Cerebellar nuclear complex (tissue), 1 donor: ENCODE results near the gene LYSMD2.
"Not testable (repeated sequence)": the region's sequence is repeated elsewhere in the genome, so short reads cannot be mapped to it uniquely, and the experiment has no call there.

ENCODE experiments used
- DNase-seq, 2 experiments: peaks; one replicate each; lab custom pipeline; 2025; lab: John Stamatoyannopoulos, UW

Gene LYSMD2, protein sequence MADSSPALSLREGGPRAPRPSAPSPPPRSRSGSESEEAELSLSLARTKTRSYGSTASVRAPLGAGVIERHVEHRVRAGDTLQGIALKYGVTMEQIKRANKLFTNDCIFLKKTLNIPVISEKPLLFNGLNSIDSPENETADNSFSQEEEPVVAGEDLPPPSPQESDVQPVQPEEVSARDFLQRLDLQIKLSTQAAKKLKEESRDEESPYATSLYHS

DNA sequence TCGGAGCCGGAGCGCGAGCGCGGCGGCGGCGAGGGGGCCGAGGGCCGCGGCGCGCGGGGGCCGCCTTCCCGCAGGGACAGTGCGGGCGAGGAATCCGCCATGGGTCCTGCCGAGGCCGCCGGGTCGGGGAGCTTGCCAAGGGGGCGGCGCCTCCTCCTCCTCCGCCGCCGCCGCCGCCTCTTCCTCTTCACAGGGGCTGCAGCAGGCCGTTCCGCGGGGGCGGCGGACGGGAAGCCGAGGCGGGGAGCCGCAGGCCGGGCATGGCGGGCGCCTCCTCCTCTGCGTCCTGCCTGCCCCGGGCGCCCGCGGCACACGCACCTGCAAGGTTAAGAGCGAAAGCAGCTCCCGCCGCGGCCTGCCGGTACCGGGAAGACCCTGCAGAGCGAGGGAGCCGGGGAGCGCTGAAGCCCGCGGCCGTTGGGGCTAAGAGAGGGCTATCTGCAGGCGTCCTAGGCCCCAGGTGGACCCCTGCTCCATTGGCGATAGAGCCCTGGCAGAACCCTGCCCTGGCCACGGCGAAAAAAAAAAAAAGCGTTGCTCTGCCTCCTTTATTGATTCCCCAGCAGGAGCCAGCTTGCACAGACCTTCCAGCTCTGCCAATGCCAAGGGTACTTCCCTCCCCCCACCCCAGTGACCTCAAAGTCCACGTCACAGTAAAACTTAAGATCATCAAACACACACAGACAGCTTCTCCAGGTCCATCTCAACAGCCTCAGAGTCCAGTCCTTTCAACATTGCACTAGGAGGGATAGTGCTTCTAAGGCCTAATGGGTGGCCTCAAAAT is at the start of gene LYSMD2:
Gene LYSMD2, minus strand, starts transcription at position 134 of the 784 bp plus-strand sequence. Its CDS starts 33 bp downstream, at position 101.
- no peak for DNase-seq

- not testable (repeated sequence) for DNase-seq
These were observed 49.7 kb upstream of the LYSMD2 start for GRCh38 chr15:51787130-51787529.

- no peak for DNase-seq
These were observed 46.5 kb upstream of the LYSMD2 start for GRCh38 chr15:51783967-51784366.

DNA sequence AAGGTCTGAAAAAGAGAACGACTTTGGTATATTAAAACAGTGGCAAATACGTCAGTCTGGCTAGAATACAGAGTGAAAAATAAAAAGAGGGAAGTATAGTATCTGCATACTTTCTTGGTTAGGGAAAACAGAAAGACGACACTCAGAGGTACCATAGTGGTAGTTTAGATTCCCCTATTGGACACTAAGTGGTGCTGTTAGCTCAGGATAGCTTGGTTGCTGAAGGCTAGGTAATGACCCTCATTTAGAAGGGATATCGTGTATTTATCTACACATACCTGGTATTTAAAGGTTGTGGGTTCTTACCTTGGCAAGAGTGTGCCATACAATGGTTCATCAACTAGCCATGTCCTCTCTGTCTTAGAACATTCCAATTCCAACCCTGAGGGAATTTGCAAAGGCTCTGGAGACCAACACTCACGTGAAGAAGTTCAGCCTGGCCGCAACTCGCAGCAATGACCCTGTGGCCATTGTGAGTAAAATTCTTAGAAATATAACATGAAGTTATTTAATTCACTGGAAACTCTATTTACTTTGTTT is 45.0 kb upstream of the LYSMD2 start:
- DNase-seq, result no peak

- DNase-seq, result no peak
These were observed 44.1 kb upstream of the LYSMD2 start for GRCh38 chr15:51781506-51781905.

- no peak for DNase-seq
These were observed 43.2 kb upstream of the LYSMD2 start for GRCh38 chr15:51780636-51781035.

DNA sequence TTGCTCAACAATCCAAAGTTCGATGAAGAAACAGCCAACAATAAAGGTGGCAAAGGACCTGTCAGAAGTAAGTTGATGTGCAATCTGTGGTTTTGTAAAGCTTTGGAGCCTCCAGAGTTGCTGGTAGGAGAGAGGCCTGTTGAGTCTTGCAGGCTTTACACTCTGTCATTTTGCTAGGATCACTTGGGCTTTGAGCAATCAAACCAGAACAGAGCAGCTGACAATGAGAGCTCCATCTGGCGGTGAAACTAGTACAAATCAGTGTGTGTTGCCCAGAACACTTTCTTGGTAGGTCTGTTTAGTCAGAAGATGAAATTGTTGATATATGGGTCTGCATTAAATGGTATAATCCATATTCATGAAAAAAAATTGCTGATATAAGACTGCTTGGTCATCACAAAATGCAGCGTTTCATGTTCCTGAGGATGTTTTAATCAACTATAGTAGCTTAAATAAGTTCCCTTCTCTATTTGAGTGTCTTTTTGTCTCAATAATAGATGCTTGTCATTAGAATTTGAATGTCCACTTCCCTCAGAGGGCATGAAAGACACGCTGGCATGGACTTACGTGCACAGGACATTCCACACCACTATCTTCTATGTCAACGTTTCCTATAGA is 39.6 kb upstream of the LYSMD2 start:
- DNase-seq, result peak in 1 of 2 experiments; percentile 51

DNA sequence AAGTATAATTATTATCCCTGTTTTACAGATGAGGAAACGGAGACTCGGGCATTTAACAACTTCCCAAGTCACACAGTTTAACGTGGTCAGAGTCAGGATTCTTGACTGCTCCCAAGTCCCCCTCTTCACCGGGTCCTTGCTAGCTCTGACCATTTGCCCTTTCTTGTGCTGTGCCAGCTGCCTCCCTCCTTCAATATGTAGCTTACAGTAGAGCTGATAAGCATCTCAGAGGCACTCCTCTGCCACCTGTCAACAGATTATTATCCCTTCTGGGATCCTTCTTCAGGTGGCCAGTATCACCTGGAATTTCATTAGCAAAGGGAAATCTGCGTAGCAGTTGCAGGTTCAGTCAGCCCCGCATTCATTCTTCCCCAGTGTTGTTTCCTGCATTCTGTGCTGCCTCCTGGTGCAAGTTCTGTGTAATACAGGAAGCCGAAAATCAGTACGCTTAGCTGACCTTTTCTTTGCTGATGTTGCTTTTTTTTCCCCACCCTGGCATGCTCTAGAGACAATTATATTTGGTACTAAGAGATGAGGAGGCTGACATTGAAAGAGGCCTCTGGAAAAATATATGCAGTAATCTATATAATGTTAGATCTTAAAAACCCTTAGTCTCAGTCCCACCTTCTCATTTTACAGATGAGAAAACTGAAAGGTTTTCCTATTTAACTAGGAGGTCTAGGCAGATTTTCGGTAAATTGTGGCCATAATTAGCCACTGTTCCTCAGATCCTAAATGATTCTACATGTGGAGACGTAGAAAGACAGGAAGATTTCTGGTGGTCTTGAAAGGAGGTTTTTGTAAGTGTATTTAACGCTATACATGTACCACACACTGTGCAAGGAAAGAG is 38.7 kb upstream of the LYSMD2 start:
- no peak for DNase-seq

DNA sequence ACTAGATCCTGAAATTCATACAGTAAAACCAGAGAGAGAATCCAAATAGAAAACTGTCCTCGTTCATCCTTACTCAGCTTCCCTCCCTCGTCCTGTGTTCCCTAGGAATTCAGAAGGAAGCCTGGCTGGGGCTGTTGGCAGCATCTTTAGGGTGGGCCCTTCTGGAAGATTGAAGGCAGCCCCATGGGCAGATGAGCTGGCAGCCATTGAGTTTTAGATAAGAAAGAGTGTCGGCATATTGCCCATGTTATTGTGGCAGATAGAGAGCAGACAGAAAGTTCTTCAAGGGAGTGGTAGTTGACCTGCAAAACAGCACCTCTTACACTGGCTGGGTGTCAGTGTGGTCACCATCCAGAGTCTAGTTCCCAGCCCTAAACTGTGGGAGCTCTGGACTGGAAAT is 37.5 kb upstream of the LYSMD2 start:
- DNase-seq, result no peak

GRCh38 chr15:51771773-51772172 is 34.3 kb upstream of the LYSMD2 start:
- DNase-seq, result no peak

DNA sequence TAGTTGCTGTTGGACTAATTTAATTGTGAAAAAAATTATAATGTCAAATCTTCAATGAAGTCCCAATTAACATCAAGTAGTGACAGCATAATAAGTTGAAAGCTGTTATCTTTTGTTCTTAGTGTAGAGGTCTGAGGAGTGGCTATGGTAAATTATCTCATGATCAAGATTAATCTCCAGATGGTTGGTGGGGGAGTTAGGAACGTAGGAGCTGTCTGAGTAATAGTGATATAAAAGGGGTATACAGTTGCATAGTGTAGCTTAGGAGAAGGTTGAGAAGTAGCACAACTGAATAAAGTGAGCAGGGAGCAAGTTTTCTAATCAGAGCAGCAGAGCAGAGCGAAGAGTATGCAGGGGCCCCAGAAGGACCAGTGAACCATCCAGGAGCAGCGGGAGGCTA is 33.4 kb upstream of the LYSMD2 start:
- no peak for DNase-seq

DNA sequence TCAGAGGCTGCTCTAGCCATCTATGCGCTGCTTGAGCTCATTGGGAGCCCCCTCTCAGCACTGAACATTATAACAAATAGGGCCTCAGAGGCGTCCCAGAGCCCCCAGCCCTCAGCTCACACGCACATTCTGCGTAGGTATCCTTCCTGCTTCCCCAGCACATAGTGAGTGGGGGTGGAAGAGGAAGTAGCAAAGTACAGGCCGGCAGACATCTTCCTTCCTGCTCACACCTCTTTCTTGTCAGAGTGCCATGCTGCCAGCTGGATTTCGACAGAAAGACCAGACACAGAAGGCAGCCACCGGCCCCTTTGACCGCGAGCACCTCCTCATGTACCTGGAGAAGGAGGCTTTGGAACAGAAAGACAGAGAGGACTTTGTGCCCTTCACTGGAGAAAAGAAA is 30.6 kb upstream of the LYSMD2 start:
- DNase-seq, result no peak

- DNase-seq, result no peak
These were observed 28.9 kb upstream of the LYSMD2 start for GRCh38 chr15:51766341-51766740.

- no peak for DNase-seq
These were observed 28.3 kb upstream of the LYSMD2 start for GRCh38 chr15:51765751-51766150.

- no peak for DNase-seq
These were observed 23.4 kb upstream of the LYSMD2 start for GRCh38 chr15:51760805-51761204.

DNA sequence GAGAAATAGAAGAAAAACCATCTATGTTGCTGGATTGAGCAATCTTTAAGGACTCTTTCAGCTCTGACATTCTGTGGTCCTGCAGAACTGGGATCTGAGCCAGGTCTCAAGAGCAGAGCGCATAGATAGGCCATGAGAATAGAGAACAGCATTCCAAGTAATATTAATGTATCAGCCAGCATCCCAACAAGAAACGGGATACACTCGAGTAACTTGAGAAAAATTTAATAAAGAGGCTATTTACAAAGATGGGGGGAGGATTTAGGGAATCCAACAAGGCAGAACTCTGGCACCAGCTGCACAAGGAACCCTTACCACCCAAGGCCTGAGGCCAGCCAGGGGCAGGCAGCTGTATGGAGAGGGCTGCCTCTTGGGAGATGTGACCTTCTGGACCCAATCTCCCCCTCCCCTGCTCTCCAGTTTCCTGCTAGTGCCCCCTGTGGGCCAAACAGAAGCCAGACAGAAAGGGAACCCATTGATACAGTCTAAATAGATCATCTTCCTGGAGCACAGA is 22.2 kb upstream of the LYSMD2 start:
- DNase-seq, result no peak

DNA sequence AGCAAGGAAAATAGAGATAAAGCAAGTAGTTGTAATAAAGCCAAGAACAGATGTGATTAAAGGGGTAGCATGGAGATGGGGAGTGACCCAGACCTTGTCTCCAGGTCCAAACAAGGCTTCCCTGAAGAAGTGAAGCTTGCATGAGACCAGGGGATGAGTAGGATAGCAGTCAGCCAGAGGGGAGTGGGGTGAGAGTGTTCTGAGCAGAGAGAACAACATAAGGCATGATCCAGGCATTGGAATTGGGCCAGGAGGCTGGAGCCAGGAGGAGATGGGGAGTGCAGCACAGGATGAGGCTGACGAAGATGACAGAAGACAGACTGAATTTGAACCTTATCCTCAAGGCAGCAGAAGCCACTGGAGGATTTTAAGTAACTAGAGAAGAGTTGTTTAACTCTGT is 21.2 kb upstream of the LYSMD2 start:
- peak; percentile 64 to 87 for DNase-seq

DNA sequence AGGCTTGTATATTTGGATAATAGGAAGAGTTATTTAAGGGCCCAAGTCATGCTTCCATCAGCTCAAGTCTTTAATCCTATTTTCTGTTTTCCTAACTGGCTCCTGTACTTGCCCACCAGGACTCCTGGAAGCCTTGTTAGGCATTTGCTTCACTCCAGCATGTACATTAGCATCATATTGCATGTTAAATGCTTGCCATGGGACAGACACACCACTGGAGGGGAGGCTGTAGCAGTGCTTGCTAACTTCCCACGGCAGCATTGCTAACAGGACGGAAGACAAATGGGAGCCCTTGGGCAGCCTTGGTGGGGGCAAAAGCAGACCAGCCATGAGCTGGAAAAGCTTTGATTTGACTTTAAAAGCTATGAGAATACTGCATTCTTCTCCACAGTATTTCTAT is 20.0 kb upstream of the LYSMD2 start:
- no peak for DNase-seq

DNA sequence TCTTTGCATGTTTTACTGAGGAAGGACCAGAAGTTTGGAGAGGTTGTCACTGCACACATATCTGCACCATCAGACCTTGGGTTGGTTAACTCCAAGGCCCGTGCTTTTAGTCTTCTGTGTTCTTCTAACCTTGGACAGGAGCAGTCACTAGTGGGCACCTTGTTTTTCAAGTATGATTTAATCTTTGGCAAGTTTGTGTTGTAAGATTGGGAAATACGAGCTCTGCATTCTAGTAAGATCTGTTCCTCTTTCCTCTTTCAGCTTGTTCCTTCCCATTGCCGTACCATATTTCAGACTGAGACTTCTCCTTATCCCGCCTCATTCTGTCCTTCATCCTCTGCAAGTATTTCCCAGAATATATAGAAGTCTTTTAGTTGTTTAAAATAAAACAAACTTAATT is 19.0 kb upstream of the LYSMD2 start:
- DNase-seq, result no peak

DNA sequence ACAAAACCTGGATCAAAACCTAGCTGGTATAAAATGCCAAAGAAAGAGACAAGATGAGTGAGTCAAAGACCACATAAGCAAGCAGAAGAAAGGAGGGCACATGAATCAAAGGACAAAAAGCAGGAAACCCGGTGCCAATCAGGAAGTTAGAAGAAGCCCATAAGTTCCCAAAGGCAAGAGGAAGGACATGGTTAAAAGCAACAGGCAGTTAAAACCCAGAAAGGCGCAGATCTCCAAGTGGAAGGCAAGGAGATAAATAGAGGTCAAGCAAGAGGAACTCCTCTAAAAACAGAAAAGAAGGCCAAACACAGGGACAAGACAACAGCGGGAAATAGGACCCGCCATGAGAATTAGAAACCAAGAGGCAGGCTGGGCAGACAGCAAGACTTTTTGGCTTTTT is 18.3 kb upstream of the LYSMD2 start:
- DNase-seq, result no peak

GRCh38 chr15:51754267-51754666 is 16.8 kb upstream of the LYSMD2 start:
- DNase-seq, result no peak

DNA sequence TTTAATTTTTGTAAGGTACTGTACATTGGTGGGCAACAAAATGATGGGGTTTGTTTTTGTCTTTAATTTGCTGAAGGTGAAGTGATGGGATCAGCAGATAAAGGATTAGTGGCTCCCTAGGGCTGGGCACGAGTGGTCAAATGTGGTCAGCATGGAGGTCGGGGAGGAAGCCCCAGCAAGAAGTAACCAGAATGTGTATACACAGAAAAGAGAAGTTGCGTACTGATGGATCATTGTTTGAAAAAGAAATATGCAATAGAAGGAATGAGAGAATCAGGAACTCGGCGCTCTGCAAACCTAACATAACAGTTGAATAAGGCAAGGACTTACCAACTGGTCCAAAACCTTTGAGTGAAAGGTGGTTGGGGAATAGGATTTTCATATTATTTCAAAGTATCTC is 15.4 kb upstream of the LYSMD2 start:
- no peak for DNase-seq
